ENCODE measurements around the gene TPSAB1. TPM values are rescaled to one million over a fixed set of nuclear protein-coding genes. Genes with fewer than 3 reads are reported as not detected.

The TPSAB1 gene
- not detected in 2 replicates for total RNA-seq

GRCh38 chr16:1240436-1240835 lies at the start of gene TPSAB1:
TPSAB1 (plus strand) TSS chr16:1240705; CDS start chr16:1240939, 234 bp downstream.

GRCh38 chr16:1225051-1225451 lies 15.5 kb upstream of the TPSAB1 start, which contains the start of gene TPSG1:
TPSG1 (minus strand) TSS chr16:1225268; CDS start chr16:1225252, 16 bp downstream.

DNA sequence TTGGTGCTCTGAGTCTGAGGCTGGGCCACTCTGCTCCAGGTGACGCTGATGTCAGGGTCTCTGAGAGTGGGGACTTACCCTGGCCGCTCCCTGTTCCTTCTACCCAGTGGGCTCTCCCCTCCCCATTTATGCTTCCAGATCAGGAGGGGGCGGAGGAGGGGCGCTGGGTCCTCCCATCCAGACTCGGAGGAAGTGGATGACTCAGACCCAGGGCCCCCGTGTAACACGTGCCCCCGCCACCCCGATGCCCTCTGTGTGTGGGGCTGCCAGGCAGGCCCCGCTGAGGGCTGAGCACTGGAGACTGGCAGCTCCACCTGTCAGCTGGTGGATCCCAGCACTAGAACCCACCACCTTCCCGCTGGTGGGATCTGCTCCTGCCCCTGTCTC lies 10.4 kb upstream of the TPSAB1 start, which contains the start of gene TPSB2:
Gene TPSB2, minus strand, starts transcription at position 101 of the 387 bp plus-strand sequence. CDS start 233 bp downstream, outside the sequence.

GRCh38 chr16:1255276-1256122 lies 15.0 kb downstream of the TPSAB1 start, which contains the start of gene TPSD1:
TPSD1 (plus strand) TSS chr16:1256069; CDS start chr16:1256281, 212 bp downstream.

Other genes starting within 250 kb of the TPSAB1 start
- gene SSTR5, start 168.0 kb upstream of the TPSAB1 start, total RNA-seq: 1.4 TPM in 1 of 2 replicates, not detected in the other
- gene C1QTNF8, start 144.5 kb upstream of the TPSAB1 start, total RNA-seq: not detected in 2 replicates
- gene CACNA1H, start 87.6 kb upstream of the TPSAB1 start, total RNA-seq: 0.81 and 1.1 TPM in 2 replicates
- gene TPSG1, start 15.4 kb upstream of the TPSAB1 start, total RNA-seq: not detected in 2 replicates
- gene TPSB2, start 10.5 kb upstream of the TPSAB1 start, total RNA-seq: not detected in 2 replicates
- not detected in 2 replicates for gene TPSD1, start 15.4 kb downstream of the TPSAB1 start, total RNA-seq
- gene UBE2I, start 68.9 kb downstream of the TPSAB1 start, total RNA-seq: 38.5 and 48.8 TPM in 2 replicates
- 1.8 and 4.7 TPM in 2 replicates for gene BAIAP3, start 92.9 kb downstream of the TPSAB1 start, total RNA-seq
- gene TSR3, start 111.2 kb downstream of the TPSAB1 start, total RNA-seq: 63.0 and 88.6 TPM in 2 replicates
- gene GNPTG, start 111.2 kb downstream of the TPSAB1 start, total RNA-seq: 67.3 and 73.7 TPM in 2 replicates
- gene UNKL, start 174.0 kb downstream of the TPSAB1 start, total RNA-seq: 23.3 and 27.6 TPM in 2 replicates
- gene UQCC4, start 180.0 kb downstream of the TPSAB1 start, total RNA-seq: 15.2 and 18.0 TPM in 2 replicates
- gene PERCC1, start 190.4 kb downstream of the TPSAB1 start, total RNA-seq: not detected in 2 replicates
- not detected in 2 replicates for gene CCDC154, start 203.9 kb downstream of the TPSAB1 start, total RNA-seq
- 33.6 and 39.5 TPM in 2 replicates for gene CLCN7, start 234.3 kb downstream of the TPSAB1 start, total RNA-seq
- gene PTX4, start 248.2 kb downstream of the TPSAB1 start, total RNA-seq: not detected in 2 replicates